ENCODE results near the gene GOLIM4. TPM values are rescaled to one million over a fixed set of nuclear protein-coding genes. Genes with fewer than 3 reads are reported as not detected.

Gene GOLIM4
- total and polyA plus RNA-seq, 2 of the 13 experiments (the other 11 are each of a cell fraction or from before 2014, with no cell fraction given) = 10.9 to 47.7 TPM

GRCh38 chr3:168094877-168095610 is 680 bp downstream of the GOLIM4 start (continued):
- TF ChIP-seq RERE (CRISPR knock-in tag; IDR thresholded peaks at IDR 0.05; ENCODE audit: low read depth) = no peak
- TF ChIP-seq, protein P1, sequence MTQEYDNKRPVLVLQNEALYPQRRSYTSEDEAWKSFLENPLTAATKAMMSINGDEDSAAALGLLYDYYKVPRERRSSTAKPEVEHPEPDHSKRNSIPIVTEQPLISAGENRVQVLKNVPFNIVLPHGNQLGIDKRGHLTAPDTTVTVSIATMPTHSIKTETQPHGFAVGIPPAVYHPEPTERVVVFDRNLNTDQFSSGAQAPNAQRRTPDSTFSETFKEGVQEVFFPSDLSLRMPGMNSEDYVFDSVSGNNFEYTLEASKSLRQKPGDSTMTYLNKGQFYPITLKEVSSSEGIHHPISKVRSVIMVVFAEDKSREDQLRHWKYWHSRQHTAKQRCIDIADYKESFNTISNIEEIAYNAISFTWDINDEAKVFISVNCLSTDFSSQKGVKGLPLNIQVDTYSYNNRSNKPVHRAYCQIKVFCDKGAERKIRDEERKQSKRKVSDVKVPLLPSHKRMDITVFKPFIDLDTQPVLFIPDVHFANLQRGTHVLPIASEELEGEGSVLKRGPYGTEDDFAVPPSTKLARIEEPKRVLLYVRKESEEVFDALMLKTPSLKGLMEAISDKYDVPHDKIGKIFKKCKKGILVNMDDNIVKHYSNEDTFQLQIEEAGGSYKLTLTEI (CRISPR knock-in tag; conservative IDR thresholded peaks at IDR 0.05) = no peak
- no peak for TF ChIP-seq SETDB1 (CRISPR knock-in tag; IDR thresholded peaks at IDR 0.05; ENCODE audit: borderline replicate concordance)
- TF ChIP-seq SIN3A (IDR thresholded peaks at IDR 0.05; ENCODE audit: borderline replicate concordance, low read depth, low read length) = no peak
- TF ChIP-seq, protein P2, sequence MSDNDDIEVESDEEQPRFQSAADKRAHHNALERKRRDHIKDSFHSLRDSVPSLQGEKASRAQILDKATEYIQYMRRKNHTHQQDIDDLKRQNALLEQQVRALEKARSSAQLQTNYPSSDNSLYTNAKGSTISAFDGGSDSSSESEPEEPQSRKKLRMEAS (IDR thresholded peaks at IDR 0.05) = no peak
- TF ChIP-seq, protein P3, sequence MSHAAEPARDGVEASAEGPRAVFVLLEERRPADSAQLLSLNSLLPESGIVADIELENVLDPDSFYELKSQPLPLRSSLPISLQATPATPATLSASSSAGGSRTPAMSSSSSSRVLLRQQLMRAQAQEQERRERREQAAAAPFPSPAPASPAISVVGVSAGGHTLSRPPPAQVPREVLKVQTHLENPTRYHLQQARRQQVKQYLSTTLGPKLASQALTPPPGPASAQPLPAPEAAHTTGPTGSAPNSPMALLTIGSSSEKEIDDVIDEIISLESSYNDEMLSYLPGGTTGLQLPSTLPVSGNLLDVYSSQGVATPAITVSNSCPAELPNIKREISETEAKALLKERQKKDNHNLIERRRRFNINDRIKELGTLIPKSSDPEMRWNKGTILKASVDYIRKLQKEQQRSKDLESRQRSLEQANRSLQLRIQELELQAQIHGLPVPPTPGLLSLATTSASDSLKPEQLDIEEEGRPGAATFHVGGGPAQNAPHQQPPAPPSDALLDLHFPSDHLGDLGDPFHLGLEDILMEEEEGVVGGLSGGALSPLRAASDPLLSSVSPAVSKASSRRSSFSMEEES (CRISPR knock-in tag; IDR thresholded peaks at IDR 0.05) = no peak
- no peak for TF ChIP-seq AHR (CRISPR knock-in tag; IDR thresholded peaks at IDR 0.05)
- TF ChIP-seq CREM (IDR thresholded peaks at IDR 0.05) = no peak
- TF ChIP-seq CREM (CRISPR knock-in tag; IDR thresholded peaks at IDR 0.05) = no peak
- TF ChIP-seq ZNF354B (CRISPR knock-in tag; IDR thresholded peaks at IDR 0.05) = no peak
- TF ChIP-seq, protein P4, sequence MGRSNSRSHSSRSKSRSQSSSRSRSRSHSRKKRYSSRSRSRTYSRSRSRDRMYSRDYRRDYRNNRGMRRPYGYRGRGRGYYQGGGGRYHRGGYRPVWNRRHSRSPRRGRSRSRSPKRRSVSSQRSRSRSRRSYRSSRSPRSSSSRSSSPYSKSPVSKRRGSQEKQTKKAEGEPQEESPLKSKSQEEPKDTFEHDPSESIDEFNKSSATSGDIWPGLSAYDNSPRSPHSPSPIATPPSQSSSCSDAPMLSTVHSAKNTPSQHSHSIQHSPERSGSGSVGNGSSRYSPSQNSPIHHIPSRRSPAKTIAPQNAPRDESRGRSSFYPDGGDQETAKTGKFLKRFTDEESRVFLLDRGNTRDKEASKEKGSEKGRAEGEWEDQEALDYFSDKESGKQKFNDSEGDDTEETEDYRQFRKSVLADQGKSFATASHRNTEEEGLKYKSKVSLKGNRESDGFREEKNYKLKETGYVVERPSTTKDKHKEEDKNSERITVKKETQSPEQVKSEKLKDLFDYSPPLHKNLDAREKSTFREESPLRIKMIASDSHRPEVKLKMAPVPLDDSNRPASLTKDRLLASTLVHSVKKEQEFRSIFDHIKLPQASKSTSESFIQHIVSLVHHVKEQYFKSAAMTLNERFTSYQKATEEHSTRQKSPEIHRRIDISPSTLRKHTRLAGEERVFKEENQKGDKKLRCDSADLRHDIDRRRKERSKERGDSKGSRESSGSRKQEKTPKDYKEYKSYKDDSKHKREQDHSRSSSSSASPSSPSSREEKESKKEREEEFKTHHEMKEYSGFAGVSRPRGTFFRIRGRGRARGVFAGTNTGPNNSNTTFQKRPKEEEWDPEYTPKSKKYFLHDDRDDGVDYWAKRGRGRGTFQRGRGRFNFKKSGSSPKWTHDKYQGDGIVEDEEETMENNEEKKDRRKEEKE (IDR thresholded peaks at IDR 0.05) = no peak
- no peak for TF ChIP-seq MBD4 (IDR thresholded peaks at IDR 0.05; ENCODE audit: borderline replicate concordance, low read length)
- TF ChIP-seq HMGXB4 (CRISPR knock-in tag; IDR thresholded peaks at IDR 0.05; ENCODE audit: borderline replicate concordance in 1 of 2, low read depth in 1 of 2) = peak in 1 of 2 experiments; percentile 36; a peak in 3 of 4 replicates
- 0 out of 2 replicates have a peak, but pooled peaks have one; percentile 6 for TF ChIP-seq GATA4 (IDR thresholded peaks at IDR 0.05; ENCODE audit: borderline replicate concordance, low read depth)

Measured in HepG2 (cell line).